GM21723 (cell line): Measurements from ENCODE around the gene MTG1.
"Not testable (repeated sequence)": the region's sequence is repeated elsewhere in the genome, so short reads cannot be mapped to it uniquely, and the experiment has no call there.

Source experiments
- ATAC-seq: cut with Tn5 transposase; IDR thresholded peaks from one replicate; pipeline ENCODE4 v1.9.1; 2021; ENCODE audit warnings: mild to moderate bottlenecking, moderate library complexity; ENCODE audit not compliant: unreplicated experiment

The MTG1 gene

DNA sequence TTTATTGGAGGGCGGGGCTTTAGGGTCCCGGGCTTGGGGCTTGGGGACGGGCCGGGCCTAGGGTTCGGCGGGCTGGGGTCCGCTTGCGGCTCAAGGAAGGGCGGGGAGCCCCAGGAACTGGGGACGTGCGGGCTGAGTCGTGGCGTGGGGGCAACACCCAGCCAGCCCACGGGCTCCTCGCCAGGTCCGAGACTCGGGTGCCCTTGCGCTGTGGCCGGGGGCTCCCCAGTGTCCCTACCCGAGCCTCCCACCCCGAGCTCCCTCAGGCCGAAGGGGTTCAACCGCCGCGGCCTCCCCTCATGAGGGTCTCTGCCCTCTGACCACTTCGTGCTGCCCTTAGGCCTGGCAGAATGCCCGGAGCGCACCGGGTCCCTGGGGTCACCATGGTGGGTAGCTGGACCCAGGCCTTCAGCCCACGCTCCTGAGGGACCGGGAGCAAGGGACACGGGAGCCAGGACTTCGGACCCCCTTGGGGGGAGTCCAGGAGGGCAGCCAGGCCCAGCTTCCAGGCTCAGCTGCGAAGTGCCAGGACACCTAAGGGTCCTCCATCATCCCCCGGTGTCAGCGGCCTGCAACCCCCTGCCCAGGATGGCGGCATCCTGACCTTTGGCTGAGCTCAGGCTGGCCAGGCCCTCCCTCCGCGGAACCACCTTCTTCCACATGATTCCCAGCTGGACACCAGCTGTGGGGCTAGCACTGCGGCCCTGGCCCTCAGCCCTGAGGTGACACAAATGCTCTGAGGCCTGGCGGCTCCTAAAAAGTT lies 35.6 kb upstream of the MTG1 start:
- no peak for ATAC-seq

DNA sequence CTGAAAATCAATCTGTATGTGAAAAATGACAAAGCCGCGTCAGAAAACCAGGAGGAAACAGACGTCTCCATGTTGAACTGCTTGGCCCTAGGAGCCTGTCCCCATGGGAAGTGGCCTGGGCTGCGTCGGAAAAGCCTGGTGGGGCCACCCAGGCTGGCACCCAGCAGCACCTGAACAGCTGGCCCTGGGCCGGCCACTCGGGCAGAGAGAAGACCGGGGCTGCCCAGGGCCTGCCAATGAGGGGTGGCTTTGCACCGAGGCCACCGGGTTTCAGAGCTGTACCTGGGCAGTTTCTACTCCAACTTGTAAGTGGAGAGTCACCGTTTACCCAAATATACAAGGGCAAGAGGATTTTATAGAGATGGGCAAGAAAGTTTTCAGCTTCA lies 35.0 kb upstream of the MTG1 start:
- no peak for ATAC-seq

DNA sequence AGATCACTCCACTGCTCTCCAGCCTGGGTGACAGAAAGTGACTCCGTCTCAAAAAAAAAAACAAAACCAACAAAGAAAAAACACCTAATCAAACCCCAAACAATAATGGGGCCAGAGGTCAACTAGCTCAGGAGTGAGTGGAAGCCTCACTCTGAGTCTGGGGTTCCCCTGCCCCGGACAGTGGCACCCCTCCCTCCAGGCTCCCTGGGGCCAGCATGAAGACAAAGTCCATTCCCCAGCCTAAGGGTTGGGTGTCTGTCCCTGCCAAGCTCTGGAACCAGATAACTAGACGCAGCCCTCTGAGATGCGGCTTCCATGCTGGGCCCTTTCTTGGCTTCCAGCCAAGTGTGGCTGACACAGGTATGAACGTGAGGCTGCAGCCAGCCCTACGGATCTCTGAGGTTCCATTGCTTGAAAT lies 34.4 kb upstream of the MTG1 start:
- no peak for ATAC-seq

GRCh38 chr10:133359972-133360610 lies 33.9 kb upstream of the MTG1 start:
- no peak for ATAC-seq

GRCh38 chr10:133361227-133361626 lies 32.7 kb upstream of the MTG1 start:
- no peak for ATAC-seq

GRCh38 chr10:133361773-133362441 lies 32.0 kb upstream of the MTG1 start:
- ATAC-seq, result no peak

DNA sequence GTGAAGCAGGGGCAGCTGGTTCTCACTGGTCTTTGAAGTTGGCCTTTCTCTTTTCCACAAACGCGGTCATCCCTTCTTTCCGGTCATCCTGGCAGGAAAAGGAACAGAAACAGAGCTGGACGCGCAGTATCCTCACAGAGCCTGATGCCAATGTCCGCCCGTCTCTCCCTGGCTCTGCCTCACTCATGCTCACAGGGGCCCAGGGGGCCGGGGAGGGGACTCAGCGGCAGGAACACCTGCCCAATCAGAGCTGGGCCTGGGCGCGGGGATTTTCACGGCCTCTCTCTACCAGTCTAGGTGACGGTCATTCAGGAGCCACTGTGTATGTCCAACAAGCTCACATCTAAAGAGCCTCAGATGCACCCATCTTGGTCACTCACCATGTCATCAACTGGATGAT lies 31.1 kb upstream of the MTG1 start:
- ATAC-seq, result no peak

DNA sequence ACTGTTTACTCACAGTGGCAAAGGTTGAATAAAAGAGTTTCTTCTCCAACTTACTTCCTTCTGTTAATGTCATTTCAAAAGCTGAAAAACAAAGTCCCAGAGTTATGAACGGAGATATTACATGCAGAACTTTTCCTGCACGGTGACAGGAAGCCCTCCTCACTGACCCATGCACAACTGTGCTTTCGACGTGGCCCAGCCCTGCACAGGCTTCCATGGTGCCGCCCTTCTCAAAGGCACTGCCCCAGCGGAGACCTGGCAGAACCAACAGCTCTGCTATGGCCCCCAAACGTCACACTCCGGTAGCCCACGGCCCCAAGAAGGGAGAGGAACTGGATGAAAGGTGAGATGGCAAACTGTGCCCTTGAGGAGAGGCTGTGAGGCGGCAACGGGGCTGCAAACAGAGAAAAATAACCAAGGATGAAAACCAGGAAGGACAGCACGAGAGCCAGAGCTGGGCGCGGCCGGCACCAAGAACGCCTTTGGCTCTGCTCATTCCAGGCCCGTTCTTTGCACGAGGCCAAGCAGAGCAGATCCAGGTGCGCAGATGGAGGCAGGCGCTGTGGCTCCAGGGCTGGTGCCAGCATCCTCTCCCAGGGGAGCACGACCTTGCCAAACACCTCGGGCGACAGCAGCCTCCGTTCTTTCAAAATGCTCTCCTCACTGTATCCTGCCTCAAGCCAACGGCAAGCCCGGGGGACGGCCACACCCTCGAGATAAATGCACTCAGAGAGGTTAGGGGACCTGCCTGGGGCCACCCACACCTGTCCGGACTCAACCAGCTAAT lies 29.1 kb upstream of the MTG1 start:
- no peak for ATAC-seq

GRCh38 chr10:133365461-133366129 lies 28.4 kb upstream of the MTG1 start:
- no peak for ATAC-seq

DNA sequence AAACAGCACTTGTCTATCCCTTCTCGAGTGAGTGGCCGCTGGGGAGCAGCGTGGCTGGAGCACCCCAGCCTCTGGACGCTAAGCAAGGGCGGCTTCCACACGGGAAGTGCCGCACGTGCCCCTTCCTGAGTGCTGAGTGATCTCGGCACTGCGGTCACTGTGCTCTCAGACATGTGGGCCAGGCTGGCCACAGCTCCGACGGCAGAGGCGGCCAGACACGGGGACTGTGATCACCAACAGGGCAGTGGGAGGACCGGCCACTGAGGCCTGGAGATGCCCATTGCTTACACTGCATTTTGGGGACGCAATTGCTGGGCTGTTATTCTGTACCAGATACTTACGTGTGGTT lies 27.9 kb upstream of the MTG1 start:
- no peak for ATAC-seq

DNA sequence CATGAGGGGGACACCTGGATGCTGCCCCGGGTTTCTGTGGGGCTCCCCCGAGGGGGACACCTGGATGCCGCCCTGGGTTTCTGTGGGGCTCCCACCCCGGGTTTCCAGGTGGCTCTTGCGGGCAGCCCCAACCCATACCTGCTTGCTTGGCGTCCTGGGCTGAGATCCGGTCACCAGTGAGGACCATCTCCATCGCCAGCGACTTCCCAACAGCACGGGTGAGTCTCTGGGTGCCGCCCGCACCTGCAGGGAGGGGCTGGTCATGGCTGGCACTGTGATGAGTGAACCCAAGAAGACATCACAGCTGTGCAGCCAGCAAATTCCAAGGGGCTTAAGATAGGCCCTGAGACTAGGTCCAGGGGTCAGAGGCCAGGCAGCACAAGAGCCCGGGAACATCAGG lies 27.2 kb upstream of the MTG1 start:
- ATAC-seq, result no peak

- not testable (repeated sequence) for ATAC-seq
Observed at GRCh38 chr10:133367461-133367860, 26.5 kb upstream of the MTG1 start.

GRCh38 chr10:133368153-133368552 lies 25.8 kb upstream of the MTG1 start:
- no peak for ATAC-seq

GRCh38 chr10:133370030-133370786 lies 23.7 kb upstream of the MTG1 start:
- no peak for ATAC-seq

DNA sequence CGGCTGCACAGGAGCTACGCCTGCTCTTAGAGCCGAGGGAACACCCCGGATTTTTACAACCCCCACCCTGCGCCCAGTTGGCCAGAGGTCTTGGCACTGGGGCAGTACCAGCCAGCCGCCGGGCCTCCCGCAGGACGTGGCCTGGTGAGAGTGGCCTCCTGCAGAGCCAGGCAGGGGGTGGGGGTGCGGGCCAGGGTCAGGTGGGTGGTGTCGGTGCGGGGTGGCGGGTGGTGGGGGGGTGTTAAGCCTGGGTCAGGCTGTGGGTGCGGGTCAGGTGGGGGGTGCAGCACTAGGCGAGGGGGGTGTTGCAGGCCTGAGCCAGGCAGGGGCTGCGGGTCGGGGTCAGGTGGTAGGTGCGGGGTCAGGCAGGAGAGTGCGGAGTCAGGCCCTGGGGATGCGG lies 21.4 kb upstream of the MTG1 start:
- no peak for ATAC-seq

DNA sequence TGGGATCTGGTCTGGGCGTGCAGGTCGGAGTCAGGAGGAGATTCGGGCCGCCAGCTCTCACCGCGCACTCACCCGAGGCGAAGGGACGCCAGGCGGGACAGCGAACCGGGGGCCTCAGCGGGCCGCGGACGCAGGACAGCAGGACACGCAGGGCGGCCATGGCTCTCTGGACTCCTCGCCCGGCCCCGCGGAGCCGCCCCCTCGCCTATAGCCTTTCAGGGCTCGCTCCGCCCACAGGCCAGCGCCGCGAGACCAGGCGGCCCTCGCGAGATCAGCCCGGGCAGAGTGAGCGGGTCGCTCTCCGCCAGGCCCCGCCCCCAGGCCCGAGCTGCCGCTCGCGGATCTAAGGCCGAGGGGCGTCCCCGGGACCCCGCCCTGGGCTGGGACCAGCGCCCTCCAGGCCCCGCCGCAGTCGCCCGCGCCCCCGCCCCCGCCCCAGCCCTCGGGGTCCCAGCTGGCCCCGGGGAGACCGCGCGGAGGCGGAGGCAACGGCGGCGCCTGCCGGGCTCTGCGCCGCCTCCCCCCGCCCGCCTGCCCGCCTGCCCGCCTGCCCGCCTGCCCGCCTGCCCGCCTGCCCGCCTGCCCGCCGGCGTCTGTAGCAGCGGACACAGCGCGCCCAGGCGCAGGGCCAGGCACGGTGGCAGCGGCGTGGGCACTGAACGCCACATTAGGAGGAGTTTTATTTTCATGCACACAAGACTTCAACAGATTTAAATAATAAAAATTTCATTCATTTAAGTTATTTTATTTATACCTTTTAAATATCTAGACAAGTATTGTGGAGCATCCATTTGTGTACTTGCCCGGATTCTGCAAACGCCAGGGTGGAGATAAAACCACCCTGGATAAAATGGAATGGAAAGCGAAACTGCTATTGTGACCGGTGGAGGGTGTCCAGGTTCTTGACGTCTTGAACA lies 20.5 kb upstream of the MTG1 start, which contains the start of gene ECHS1:
ECHS1 (minus strand) TSS at position 181 of the 917 bp plus-strand sequence; CDS start at position 160, 21 bp downstream.
- peak; percentile 97 for ATAC-seq

GRCh38 chr10:133375357-133376115 lies 18.4 kb upstream of the MTG1 start:
- ATAC-seq, result no peak

- not testable (repeated sequence) for ATAC-seq
Observed at GRCh38 chr10:133376183-133376582, 17.8 kb upstream of the MTG1 start.
